Neural cell (in vitro differentiated cells): ENCODE measurements around the gene CDHR2.

Experiments used
- CTCF ChIP-seq: fragments of 450-650 bp; IDR thresholded peaks from 2 replicates; pipeline ENCODE4 v1.5.1; 2014; ENCODE audit warnings: antibody characterized with exemption, mild to moderate bottlenecking, moderate library complexity; ENCODE audit not compliant: poor library complexity, severe bottlenecking
- POLR2AphosphoS5 ChIP-seq: IDR thresholded peaks from 2 replicates; pipeline ENCODE4 v1.6.1; 2012
- REST ChIP-seq: IDR thresholded peaks from 2 replicates; pipeline ENCODE4 v1.6.1; 2012; ENCODE audit warnings: borderline replicate concordance

- no peak for TF ChIP-seq CTCF
- TF ChIP-seq REST: no peak
- TF ChIP-seq POLR2AphosphoS5: no peak
These were observed 24.2 kb upstream of the CDHR2 start for GRCh38 chr5:176524987-176525386.
